ENCODE data around the gene LRRC8E. TPM values are rescaled to one million over a fixed set of nuclear protein-coding genes. Genes with fewer than 3 reads are reported as not detected.

Gene LRRC8E
- total RNA-seq, 1 experiment from 2014 or later: 18.1 TPM

GRCh38 chr19:7849631-7849999 lies 38.7 kb upstream of the LRRC8E start:
- no peaks in the 10 kb centered on the region for H3K79me2 ChIP-seq (ENCODE audit: insufficient read depth, low read length)
- no TSS peak for BruUV-seq (replicated peaks)
- no peaks in the 10 kb centered on the region for H3K36me3 ChIP-seq (ENCODE audit: control insufficient read depth in 1 of 2, insufficient read depth in 2 of 2, low read length in 2 of 2)
- H3K9ac ChIP-seq (ENCODE audit: low read length): no peak overlapping the region
- no peak overlapping the region for H2AFZ ChIP-seq (ENCODE audit: low read depth, low read length, poor library complexity, severe bottlenecking)
- CTCF ChIA-PET: no interaction called here
- POLR2A ChIA-PET: no interaction called here
- H3K4me1 ChIP-seq (ENCODE audit: control insufficient read depth in 1 of 2, insufficient read depth in 2 of 2, low read length in 2 of 2): peaks cover 11 to 18% of the 10 kb centered on the region in 2 experiments; a peak in 3 of 4 replicates
- H3K4me3 ChIP-seq (replicated peaks in 1 of 2; ENCODE audit: low read depth in 1 of 2, low read length in 2 of 2): no peak overlapping the region
- DNase-seq (ENCODE audit: low read depth, low spot score) (no peak), ATAC-seq (no peak)
- H3K9me3 ChIP-seq (ENCODE audit: control insufficient read depth in 1 of 2, insufficient read depth in 1 of 2, low read depth in 1 of 2, low read length in 2 of 2): no peaks in the 10 kb centered on the region
- intact Hi-C loops (cut with micrococcal nuclease): no loop called here
- RAD21 ChIA-PET (ENCODE audit: low non-redundant PET in 1 of 2, low total read pairs in 2 of 2, uncharacterized antibody in 2 of 2, unreplicated experiment in 2 of 2): no interaction called here
- H3K27ac ChIP-seq (ENCODE audit: low read depth, low read length): no peak overlapping the region
- no peak overlapping the region for H3K4me2 ChIP-seq (ENCODE audit: low read length)
- TF ChIP-seq SP1 (IDR thresholded peaks at IDR 0.05; ENCODE audit: low read depth): no peak
- TF ChIP-seq, protein P1, sequence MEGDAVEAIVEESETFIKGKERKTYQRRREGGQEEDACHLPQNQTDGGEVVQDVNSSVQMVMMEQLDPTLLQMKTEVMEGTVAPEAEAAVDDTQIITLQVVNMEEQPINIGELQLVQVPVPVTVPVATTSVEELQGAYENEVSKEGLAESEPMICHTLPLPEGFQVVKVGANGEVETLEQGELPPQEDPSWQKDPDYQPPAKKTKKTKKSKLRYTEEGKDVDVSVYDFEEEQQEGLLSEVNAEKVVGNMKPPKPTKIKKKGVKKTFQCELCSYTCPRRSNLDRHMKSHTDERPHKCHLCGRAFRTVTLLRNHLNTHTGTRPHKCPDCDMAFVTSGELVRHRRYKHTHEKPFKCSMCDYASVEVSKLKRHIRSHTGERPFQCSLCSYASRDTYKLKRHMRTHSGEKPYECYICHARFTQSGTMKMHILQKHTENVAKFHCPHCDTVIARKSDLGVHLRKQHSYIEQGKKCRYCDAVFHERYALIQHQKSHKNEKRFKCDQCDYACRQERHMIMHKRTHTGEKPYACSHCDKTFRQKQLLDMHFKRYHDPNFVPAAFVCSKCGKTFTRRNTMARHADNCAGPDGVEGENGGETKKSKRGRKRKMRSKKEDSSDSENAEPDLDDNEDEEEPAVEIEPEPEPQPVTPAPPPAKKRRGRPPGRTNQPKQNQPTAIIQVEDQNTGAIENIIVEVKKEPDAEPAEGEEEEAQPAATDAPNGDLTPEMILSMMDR (IDR thresholded peaks at IDR 0.05 in 2 of 3, conservative IDR thresholded peaks at IDR 0.05 in 1 of 3; ENCODE audit: borderline replicate concordance in 1 of 3, insufficient read depth in 1 of 3, low read depth in 2 of 3, low read length in 2 of 3): no peak
- no peak for TF ChIP-seq SIN3A (IDR thresholded peaks at IDR 0.05; ENCODE audit: low read depth)
- no peak for TF ChIP-seq ZBTB33 (IDR thresholded peaks at IDR 0.05; ENCODE audit: extremely low read depth, insufficient replicate concordance, low read length)
- no peak for TF ChIP-seq ELF1 (IDR thresholded peaks at IDR 0.05; ENCODE audit: borderline replicate concordance, low read depth)
- no peak for TF ChIP-seq ZNF274 (IDR thresholded peaks at IDR 0.05; ENCODE audit: low read depth, low read length)
- TF ChIP-seq YY1 (IDR thresholded peaks at IDR 0.05; ENCODE audit: extremely low read depth, insufficient replicate concordance, low read depth, low read length): no peak
- TF ChIP-seq JUND (IDR thresholded peaks at IDR 0.05): no peak
- TF ChIP-seq TCF7L2 (IDR thresholded peaks at IDR 0.05; ENCODE audit: borderline replicate concordance, extremely low read depth, insufficient read depth, insufficient read length): no peak
- no peaks in the 10 kb centered on the region for H3K9me2 ChIP-seq (ENCODE audit: insufficient read depth)
- no peaks in the 10 kb centered on the region for H3K27me3 ChIP-seq (ENCODE audit: insufficient read depth, low read length)
- no peaks in the 10 kb centered on the region for H4K20me1 ChIP-seq (ENCODE audit: insufficient read depth)

Data from HCT116 (cell line).